ENCODE data around the gene AWAT2.

The AWAT2 gene

DNA sequence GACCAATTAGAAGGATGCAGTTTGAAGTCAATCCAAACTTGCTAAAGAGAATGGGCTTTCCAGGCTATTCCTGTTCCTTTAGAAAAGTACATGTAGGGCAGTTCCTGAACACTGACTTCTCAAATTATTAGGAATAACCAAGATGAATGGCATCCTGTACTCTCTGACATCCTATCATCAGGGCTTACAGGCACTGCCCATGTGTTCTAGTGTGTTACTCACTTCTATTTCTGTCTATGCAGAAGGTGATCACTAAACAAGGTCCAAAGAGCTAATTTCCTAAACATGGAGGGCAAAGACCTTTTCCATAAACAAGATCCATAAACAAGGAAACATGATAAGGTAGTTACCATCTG, 53.6 kb downstream of the AWAT2 start:
- H3K27ac ChIP-seq (ENCODE audit: low read depth, low read length): no peak overlapping the region
- no peaks in the 10 kb centered on the region for H3K4me1 ChIP-seq (ENCODE audit: control insufficient read depth, insufficient read depth, low read length, unreplicated experiment)
- H3K79me2 ChIP-seq (ENCODE audit: control insufficient read depth, insufficient read depth, low read length, unreplicated experiment): no peaks in the 10 kb centered on the region
- H3K36me3 ChIP-seq (ENCODE audit: insufficient read depth, low read length): no peaks in the 10 kb centered on the region
- no peaks in the 10 kb centered on the region for H3K27me3 ChIP-seq (ENCODE audit: insufficient read depth, low read length)
- no peak overlapping the region for H3K4me3 ChIP-seq (ENCODE audit: low read depth, low read length)
- H2AFZ ChIP-seq (ENCODE audit: low read length, unreplicated experiment): no peak overlapping the region

DNA sequence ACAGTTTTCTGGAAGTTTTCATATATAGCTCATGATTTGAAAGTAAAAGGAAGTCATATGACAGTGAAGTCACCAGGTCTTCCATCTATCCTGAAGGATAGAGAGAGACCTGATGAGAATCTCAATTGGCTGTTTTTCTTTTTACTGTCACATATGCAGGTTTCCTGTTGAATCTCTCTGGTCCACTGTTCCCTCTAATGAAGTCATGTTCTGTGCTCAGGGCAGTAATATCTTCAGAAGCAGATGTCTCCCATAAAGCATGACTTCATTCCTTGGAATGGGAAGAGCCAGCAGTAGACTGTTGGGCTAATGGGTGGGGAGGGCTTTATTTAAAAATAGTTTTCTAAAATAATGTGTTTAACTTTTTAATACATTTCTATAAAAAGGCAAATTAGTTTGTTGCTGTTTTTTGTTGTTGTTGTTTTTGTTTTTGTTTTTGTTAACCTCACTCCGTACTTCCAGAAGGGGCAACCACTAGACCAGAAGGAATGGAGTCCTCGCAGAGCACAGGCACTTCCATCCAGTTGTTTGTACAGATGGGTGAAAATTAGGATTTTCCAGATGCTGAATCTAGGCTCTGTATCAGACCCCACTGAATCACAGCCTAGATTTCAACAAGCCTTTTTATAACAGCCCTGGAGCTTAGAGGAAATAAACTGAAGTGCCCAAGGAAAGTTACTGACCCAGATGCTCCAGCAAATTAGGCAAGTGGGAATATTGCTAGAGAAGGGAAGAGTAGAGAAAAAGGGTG, 54.2 kb downstream of the AWAT2 start:
- Histone ChIP-seq H3K79me2 (ENCODE audit: control insufficient read depth, insufficient read depth, low read length, unreplicated experiment) (no peaks in the 10 kb centered on the region), H3K27me3 (ENCODE audit: insufficient read depth, low read length) (no peaks in the 10 kb centered on the region), H3K4me3 (ENCODE audit: low read depth, low read length) (no peak overlapping the region), H3K36me3 (ENCODE audit: insufficient read depth, low read length) (no peaks in the 10 kb centered on the region), H2AFZ (ENCODE audit: low read length, unreplicated experiment) (no peak overlapping the region), H3K4me1 (ENCODE audit: control insufficient read depth, insufficient read depth, low read length, unreplicated experiment) (no peaks in the 10 kb centered on the region), H3K27ac (ENCODE audit: low read depth, low read length) (no peak overlapping the region)

DNA sequence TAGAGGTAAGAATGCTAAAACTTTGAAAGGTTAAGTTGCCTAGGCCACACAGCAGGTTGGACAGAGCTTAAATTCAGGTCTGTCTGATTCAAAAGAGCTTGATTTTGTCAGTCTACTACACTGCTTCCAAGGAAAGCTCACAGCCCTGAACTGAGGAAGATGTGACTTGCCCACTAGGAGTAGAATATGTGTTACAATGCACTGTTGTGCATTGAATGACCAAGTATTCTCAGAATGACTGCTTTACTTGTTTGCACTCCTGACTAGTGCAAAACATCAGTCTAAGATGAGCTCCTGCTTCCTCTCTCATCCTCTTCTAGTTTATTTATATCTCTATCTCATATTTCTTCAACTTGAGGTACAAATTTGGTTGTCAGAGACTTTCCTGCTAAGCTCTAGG, 56.2 kb downstream of the AWAT2 start:
- Histone ChIP-seq H2AFZ (ENCODE audit: low read length, unreplicated experiment) (no peak overlapping the region), H3K4me1 (ENCODE audit: control insufficient read depth, insufficient read depth, low read length, unreplicated experiment) (peaks cover 2% of the 10 kb centered on the region), H3K27ac (ENCODE audit: low read depth, low read length) (no peak overlapping the region), H3K79me2 (ENCODE audit: control insufficient read depth, insufficient read depth, low read length, unreplicated experiment) (no peaks in the 10 kb centered on the region), H3K4me3 (ENCODE audit: low read depth, low read length) (no peak overlapping the region), H3K27me3 (ENCODE audit: insufficient read depth, low read length) (no peaks in the 10 kb centered on the region), H3K36me3 (ENCODE audit: insufficient read depth, low read length) (no peaks in the 10 kb centered on the region)

DNA sequence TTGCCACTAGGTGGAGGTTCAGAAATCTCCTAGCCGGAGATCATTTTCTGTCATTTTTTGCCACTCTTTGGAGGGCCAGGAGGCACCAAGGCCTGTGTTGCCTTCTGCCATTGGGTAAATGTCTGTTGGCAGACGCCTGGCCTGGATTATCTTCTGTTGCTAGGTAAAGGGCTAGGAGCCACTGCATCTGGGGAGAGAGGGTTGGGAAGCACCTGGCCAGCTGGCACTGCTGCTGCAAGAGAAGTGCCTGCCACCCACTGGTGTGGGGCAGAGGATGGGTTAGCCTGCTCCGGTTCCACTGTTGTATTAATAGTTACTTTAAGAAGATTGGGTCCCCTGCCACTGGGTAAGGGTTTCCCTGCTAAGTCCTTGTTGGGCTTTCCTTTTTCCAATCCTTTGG, 58.1 kb downstream of the AWAT2 start:
- no peaks in the 10 kb centered on the region for H3K36me3 ChIP-seq (ENCODE audit: insufficient read depth, low read length)
- no peak overlapping the region for H3K4me3 ChIP-seq (ENCODE audit: low read depth, low read length)
- peaks cover 2% of the 10 kb centered on the region for H3K4me1 ChIP-seq (ENCODE audit: control insufficient read depth, insufficient read depth, low read length, unreplicated experiment)
- H3K27me3 ChIP-seq (ENCODE audit: insufficient read depth, low read length): no peaks in the 10 kb centered on the region
- no peak overlapping the region for H3K27ac ChIP-seq (ENCODE audit: low read depth, low read length)
- H2AFZ ChIP-seq (ENCODE audit: low read length, unreplicated experiment): no peak overlapping the region
- H3K79me2 ChIP-seq (ENCODE audit: control insufficient read depth, insufficient read depth, low read length, unreplicated experiment): no peaks in the 10 kb centered on the region

All from ACC112 (cell line).